ENCODE results near the gene MAN1B1.
"Not testable (repeated sequence)": the region's sequence is repeated elsewhere in the genome, so short reads cannot be mapped to it uniquely, and the experiment has no call there.

Gene MAN1B1

GRCh38 chr9:137130176-137130755 is 43.5 kb downstream of the MAN1B1 start:
- no peak for DNase-seq

- DNase-seq = no peak
Observed at GRCh38 chr9:137134191-137134590, 47.4 kb downstream of the MAN1B1 start.

- DNase-seq = not testable (repeated sequence)
Observed at GRCh38 chr9:137135154-137135553, 48.4 kb downstream of the MAN1B1 start.

- no peak for DNase-seq
Observed at GRCh38 chr9:137136261-137136880, 49.6 kb downstream of the MAN1B1 start.

- DNase-seq = no peak
Observed at GRCh38 chr9:137136881-137137607, 50.3 kb downstream of the MAN1B1 start.

- no peak for DNase-seq
Observed at GRCh38 chr9:137138058-137138721, 51.4 kb downstream of the MAN1B1 start.

GRCh38 chr9:137138722-137139467 is 52.1 kb downstream of the MAN1B1 start, which contains the start of gene GRIN1:
Gene GRIN1, plus strand, starts transcription at chr9:137139154. Its CDS starts 333 bp downstream, at chr9:137139487.
- DNase-seq = no peak

GRCh38 chr9:137139468-137140150 is 52.8 kb downstream of the MAN1B1 start:
- DNase-seq = no peak

- no peak for DNase-seq
Observed at GRCh38 chr9:137140151-137141012, 53.6 kb downstream of the MAN1B1 start.

- no peak for DNase-seq
Observed at GRCh38 chr9:137141050-137141810, 54.4 kb downstream of the MAN1B1 start.

GRCh38 chr9:137141976-137142936 is 55.5 kb downstream of the MAN1B1 start:
- DNase-seq = no peak

- no peak for DNase-seq
Observed at GRCh38 chr9:137143459-137143858, 56.7 kb downstream of the MAN1B1 start.

GRCh38 chr9:137145731-137146526 is 59.1 kb downstream of the MAN1B1 start:
- DNase-seq = no peak

- no peak for DNase-seq
Observed at GRCh38 chr9:137146527-137146918, 59.7 kb downstream of the MAN1B1 start.

- no peak for DNase-seq
Observed at GRCh38 chr9:137147091-137147792, 60.5 kb downstream of the MAN1B1 start.

GRCh38 chr9:137147793-137148160 is 61.0 kb downstream of the MAN1B1 start:
- no peak for DNase-seq

GRCh38 chr9:137148242-137148641 is 61.5 kb downstream of the MAN1B1 start:
- DNase-seq = no peak

GRCh38 chr9:137148661-137149060 is 61.9 kb downstream of the MAN1B1 start:
- no peak for DNase-seq

Measured in activated CD4-positive, alpha-beta T cell treated with anti-CD3 and anti-CD28 coated beads for 1 hour (primary cell).